ENCODE data around the gene NCF4. TPM values are rescaled to one million over a fixed set of nuclear protein-coding genes. Genes with fewer than 3 reads are reported as not detected.

Gene NCF4
- total and polyA plus RNA-seq, 11 donors, result 1.9 to 33.3 (median 4.5) TPM

DNA sequence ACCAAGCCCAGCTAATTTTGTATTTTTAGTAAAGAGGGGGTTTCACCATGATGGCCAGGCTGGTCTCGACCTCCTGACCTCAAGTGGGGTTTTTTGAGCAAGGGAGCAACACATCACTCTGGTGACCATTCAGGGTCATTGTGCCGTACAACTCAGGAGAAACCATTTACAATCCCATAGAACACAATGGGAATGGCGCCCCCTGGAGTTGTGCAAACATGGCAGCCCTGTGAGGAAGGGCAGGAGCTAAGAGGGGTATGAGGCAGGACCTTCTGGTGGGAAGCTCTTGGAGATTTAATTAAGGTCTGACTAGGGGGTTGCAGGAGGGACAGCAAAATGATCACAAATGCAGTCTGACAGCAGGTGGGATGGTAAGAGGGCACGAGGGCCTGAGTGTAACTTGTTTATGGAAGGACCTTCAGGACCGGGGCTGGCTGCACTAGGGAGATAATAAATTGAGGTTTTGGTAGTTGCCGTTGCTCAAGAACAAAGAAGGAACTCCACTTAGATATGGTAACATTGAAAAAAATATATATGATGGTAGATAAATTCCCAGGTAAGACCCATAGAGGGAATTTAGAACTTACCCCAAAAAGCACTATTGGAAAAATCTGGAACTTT, 43.6 kb downstream of the NCF4 start:
- Histone ChIP-seq H3K4me3 (no peak overlapping the region), H3K9me3 (peaks cover 0 to 12% (median 0%) of the 10 kb centered on the region in 12 donors), H3K27ac (no peak overlapping the region), H3K27me3 (peaks cover 0 to 8% (median 0%) of the 10 kb centered on the region in 9 donors), H3K36me3 (no peaks in the 10 kb centered on the region), H3K4me1 (peaks cover 0 to 9% (median 0%) of the 10 kb centered on the region in 12 donors)
- DNase-seq (no peak), ATAC-seq (no peak)
- WGBS, 4 donors, result 83 to 88% (median 85%) methylated on average over 6 of the region's 6 CpGs
- intact Hi-C loops (cut with DNase I), result no loop called here
- no peak for TF ChIP-seq POLR2A (IDR thresholded peaks at IDR 0.05)
- no peak for TF ChIP-seq CTCF (IDR thresholded peaks at IDR 0.05)

- H3K4me1 ChIP-seq, result peaks cover 0 to 5% (median 0%) of the 10 kb centered on the region in 12 donors
- DNase-seq (no peak), ATAC-seq (no peak)
- H3K4me3 ChIP-seq, result no peak overlapping the region
- H3K9me3 ChIP-seq, result peaks cover 0 to 2% (median 0%) of the 10 kb centered on the region in 12 donors
- peaks cover 0 to 8% (median 0%) of the 10 kb centered on the region in 9 donors for H3K27me3 ChIP-seq
- H3K36me3 ChIP-seq, result no peaks in the 10 kb centered on the region
- 68 to 79% (median 75%) methylated on average over 7 of the region's 7 CpGs for WGBS, 4 donors
- TF ChIP-seq POLR2A (IDR thresholded peaks at IDR 0.05) (no peak), CTCF (IDR thresholded peaks at IDR 0.05) (no peak)
- no peak overlapping the region for H3K27ac ChIP-seq
- intact Hi-C loops (cut with DNase I), result no loop called here
These were observed 46.7 kb downstream of the NCF4 start for GRCh38 chr22:36907253-36908195.

GRCh38 chr22:36910461-36910860, 49.7 kb downstream of the NCF4 start:
- ATAC-seq, result no peak
- H3K4me1 ChIP-seq, result peaks cover 0 to 22% (median 0%) of the 10 kb centered on the region in 12 donors
- intact Hi-C loops (cut with DNase I), result no loop called here

More at GRCh38 chr22:36910461-36910860, 49.7 kb downstream of the NCF4 start:
- TF ChIP-seq CTCF (IDR thresholded peaks at IDR 0.05) (no peak), POLR2A (IDR thresholded peaks at IDR 0.05) (no peak)
- Histone ChIP-seq H3K9me3 (no peaks in the 10 kb centered on the region), H3K27me3 (peaks cover 0 to 4% (median 0%) of the 10 kb centered on the region in 9 donors), H3K36me3 (no peaks in the 10 kb centered on the region), H3K27ac (no peak overlapping the region), H3K4me3 (no peak overlapping the region)
- DNase-seq, result no peak
